NCI-H748 (cell line): ENCODE data around the gene POLR3H.
"Not testable (repeated sequence)": the region's sequence is repeated elsewhere in the genome, so short reads cannot be mapped to it uniquely, and the experiment has no call there.

Experiments
- DNase-seq: peaks from one replicate; lab custom pipeline; 2025; ENCODE audit not compliant: unreplicated experiment; lab: John Stamatoyannopoulos, UW

Gene POLR3H

GRCh38 chr22:41564563-41564962, 20.3 kb upstream of the POLR3H start:
- no peak for DNase-seq

- DNase-seq = no peak
These were observed 18.9 kb upstream of the POLR3H start for GRCh38 chr22:41563051-41563711.

- DNase-seq = no peak
These were observed 18.2 kb upstream of the POLR3H start for GRCh38 chr22:41562461-41562860.

GRCh38 chr22:41561788-41562187, 17.5 kb upstream of the POLR3H start:
- DNase-seq = no peak

GRCh38 chr22:41561335-41561734, 17.1 kb upstream of the POLR3H start:
- no peak for DNase-seq

GRCh38 chr22:41560095-41560471, 15.8 kb upstream of the POLR3H start:
- no peak for DNase-seq

DNA sequence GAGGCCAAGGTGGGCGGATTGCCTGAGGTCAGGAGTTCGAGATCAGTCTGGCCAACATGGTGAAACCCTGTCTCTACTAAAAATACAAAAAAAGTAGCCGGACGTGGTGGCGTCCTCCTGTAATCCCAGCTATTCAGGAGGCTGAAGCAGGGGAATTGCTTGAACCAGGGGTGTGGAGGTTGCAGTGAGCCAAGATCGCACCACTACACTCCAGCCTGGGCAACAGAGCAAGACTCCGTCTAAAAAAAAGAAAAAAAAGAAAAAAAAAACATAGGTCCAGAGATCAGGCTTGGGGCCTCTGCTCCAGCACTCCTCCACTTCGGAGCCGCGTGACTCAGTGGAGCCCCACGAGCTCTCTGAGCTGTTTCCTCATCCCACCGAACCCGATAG, 14.0 kb upstream of the POLR3H start:
- DNase-seq = not testable (repeated sequence)

GRCh38 chr22:41557401-41558240, 13.4 kb upstream of the POLR3H start:
- peak; percentile 41 for DNase-seq

- DNase-seq = no peak
These were observed 12.3 kb upstream of the POLR3H start for GRCh38 chr22:41556561-41556960.

DNA sequence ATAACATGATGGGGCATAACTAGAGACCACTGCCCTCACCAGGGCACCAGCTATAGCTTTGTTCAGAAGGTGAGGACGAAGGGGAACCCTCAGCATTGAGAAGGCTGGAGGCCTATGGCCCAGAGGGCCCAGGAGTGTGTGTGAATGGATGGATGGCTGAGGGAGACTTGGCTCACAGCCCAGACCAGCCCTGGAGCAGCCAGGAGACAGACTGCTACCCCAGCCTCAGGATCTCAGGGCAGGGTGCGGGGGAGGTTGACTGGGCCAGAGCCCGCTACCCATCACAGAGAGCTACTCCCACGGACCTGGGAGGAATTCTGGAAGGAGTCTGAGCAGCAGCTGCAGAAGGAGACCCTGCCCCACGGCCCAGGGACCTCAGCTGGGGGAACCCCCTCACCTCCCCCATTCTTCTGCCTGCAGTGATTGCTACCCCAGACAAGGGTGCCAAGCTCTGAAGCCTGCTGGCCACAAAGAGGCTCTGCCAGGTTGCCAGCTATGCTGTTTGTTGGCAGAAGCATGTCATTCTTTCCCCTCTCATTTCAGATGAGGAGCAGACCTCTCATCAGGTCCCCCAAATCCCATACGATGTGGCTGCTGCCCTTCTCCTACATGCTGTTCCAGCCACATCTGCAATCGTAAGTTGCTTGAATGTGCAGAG, 11.2 kb upstream of the POLR3H start:
- no peak for DNase-seq

GRCh38 chr22:41551877-41552582, 7.8 kb upstream of the POLR3H start:
- no peak for DNase-seq

DNA sequence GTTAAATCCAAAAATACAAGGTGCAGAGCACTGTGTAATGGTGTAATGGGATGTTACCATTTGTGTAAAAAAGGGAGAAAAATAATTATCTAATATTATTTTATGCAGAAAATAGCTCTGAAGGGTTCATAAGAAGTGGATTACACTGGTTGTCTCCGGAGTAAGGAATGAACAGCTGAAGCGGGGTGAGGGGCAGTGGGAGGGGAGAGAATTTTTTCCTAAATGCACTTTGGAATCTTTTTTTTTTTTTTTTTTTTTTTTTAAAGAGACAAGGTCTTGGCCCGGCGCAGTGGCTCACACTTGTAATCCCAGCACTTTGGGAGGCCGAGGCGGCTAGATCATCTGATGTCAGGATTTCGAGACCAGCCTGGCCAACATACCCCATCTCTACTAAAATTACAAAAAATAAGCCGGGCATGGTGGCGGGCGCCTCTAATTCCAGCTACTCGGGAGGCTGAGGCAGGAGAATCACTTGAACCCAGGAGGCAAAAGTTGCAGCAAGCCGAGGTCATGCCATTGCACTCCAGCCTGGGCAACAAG, 6.8 kb upstream of the POLR3H start:
- DNase-seq = no peak

GRCh38 chr22:41548830-41549211, 4.6 kb upstream of the POLR3H start:
- no peak for DNase-seq

GRCh38 chr22:41544671-41545476, 604 bp upstream of the POLR3H start:
- DNase-seq = peak; percentile 46

GRCh38 chr22:41542224-41542623, 2.0 kb downstream of the POLR3H start:
- no peak for DNase-seq

DNA sequence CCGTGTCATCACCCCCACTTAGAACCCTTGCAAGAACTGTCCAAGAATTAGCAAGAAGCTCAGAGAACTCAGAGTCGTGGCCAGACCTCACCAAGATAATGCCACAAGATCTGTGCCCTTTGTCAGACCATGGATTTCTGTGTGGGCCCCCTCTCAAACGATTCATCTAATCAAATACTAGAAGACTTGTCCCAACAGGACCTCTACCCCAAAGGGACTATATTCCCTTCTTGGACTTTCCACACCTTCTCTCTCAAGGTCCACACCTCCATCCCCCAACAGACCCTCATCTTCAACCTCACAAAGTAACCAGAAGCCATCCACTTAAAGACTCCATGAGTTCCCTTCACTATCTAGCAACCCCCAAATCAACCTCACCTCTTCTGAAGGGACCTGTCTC, 2.8 kb downstream of the POLR3H start:
- DNase-seq = no peak

GRCh38 chr22:41540365-41540764, 3.9 kb downstream of the POLR3H start:
- no peak for DNase-seq

DNA sequence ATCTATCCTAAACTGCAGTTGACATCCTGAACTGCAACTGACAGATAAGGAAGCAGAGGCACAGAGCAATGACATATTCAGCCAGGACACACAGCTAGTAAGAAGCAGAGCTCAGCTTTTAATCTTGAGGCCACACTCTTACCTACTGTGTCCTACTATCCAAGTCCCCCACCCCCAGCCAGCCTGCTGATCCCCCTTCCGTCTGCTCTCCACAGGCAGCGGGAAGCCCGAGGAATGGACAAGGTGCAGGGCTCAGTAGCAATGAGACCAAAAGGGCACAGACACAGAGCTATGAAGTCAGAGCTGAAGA, 4.3 kb downstream of the POLR3H start:
- DNase-seq = no peak

DNA sequence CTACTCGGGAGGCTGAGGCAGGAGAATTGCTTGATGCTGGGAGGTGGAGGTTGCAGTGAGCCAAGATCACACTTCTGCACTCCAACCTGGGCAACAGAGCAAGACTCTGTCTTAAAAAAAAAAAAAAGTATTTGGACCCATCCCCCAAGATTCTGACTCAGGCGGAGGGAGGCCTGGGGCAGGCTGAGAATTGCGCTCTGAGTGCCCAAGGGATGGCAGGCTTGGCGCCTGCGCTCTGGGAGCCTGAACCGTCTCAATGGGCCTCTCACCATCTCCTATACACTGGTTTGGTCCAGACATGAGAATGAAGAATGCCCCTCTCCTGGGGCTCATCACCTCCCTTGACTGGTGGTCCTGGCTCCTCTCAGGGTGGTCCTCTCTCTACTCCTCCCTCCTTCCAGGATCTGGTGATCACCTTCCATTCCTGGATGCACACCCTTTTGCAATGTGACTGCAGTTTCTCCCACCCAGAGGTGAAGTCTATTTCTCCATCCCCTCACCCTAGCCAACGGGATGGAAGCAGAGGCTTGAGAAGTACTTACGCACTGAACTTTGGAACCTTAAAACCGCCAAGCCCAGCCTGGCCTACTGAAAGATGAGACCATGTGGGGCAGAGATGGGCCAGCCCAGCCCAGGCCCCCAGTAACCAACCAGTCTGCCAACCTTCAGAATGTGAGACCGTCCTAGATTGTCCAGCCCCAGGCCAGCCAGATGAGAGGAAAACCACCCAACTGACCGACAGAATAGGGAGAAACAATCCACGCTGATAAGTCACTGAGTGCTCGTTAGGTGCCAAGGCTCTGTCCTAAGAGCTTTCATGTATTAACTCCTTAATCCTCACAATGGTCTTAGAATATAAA, 4.9 kb downstream of the POLR3H start:
- DNase-seq = no peak

GRCh38 chr22:41538583-41538982, 5.7 kb downstream of the POLR3H start:
- no peak for DNase-seq
